DND-41 (cell line): ENCODE data around the gene RC3H1.

Experiments used
- EZH2 ChIP-seq: IDR thresholded peaks from 3 replicates; pipeline ENCODE4 v1.6.1; 2012; ENCODE audit warnings: borderline replicate concordance, low read depth, mild to moderate bottlenecking, moderate library complexity, low read length, inconsistent platforms; ENCODE audit not compliant: severe bottlenecking
- TF ChIP-seq, protein P1 (sequence below): IDR thresholded peaks from 2 replicates; pipeline ENCODE4 v1.5.1; 2012; ENCODE audit warnings: borderline replicate concordance, low read length, moderate library complexity, mild to moderate bottlenecking; ENCODE audit not compliant: poor library complexity, severe bottlenecking; ENCODE audit errors: extremely low read depth

- TF ChIP-seq, protein P1, sequence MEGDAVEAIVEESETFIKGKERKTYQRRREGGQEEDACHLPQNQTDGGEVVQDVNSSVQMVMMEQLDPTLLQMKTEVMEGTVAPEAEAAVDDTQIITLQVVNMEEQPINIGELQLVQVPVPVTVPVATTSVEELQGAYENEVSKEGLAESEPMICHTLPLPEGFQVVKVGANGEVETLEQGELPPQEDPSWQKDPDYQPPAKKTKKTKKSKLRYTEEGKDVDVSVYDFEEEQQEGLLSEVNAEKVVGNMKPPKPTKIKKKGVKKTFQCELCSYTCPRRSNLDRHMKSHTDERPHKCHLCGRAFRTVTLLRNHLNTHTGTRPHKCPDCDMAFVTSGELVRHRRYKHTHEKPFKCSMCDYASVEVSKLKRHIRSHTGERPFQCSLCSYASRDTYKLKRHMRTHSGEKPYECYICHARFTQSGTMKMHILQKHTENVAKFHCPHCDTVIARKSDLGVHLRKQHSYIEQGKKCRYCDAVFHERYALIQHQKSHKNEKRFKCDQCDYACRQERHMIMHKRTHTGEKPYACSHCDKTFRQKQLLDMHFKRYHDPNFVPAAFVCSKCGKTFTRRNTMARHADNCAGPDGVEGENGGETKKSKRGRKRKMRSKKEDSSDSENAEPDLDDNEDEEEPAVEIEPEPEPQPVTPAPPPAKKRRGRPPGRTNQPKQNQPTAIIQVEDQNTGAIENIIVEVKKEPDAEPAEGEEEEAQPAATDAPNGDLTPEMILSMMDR: no peak
- TF ChIP-seq EZH2: no peak
Measured at GRCh38 chr1:174052621-174053020, 30.5 kb upstream of the RC3H1 start.
